Measurements from ENCODE around the gene METTL22.

The METTL22 gene, protein sequence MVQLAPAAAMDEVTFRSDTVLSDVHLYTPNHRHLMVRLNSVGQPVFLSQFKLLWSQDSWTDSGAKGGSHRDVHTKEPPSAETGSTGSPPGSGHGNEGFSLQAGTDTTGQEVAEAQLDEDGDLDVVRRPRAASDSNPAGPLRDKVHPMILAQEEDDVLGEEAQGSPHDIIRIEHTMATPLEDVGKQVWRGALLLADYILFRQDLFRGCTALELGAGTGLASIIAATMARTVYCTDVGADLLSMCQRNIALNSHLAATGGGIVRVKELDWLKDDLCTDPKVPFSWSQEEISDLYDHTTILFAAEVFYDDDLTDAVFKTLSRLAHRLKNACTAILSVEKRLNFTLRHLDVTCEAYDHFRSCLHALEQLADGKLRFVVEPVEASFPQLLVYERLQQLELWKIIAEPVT

DNA sequence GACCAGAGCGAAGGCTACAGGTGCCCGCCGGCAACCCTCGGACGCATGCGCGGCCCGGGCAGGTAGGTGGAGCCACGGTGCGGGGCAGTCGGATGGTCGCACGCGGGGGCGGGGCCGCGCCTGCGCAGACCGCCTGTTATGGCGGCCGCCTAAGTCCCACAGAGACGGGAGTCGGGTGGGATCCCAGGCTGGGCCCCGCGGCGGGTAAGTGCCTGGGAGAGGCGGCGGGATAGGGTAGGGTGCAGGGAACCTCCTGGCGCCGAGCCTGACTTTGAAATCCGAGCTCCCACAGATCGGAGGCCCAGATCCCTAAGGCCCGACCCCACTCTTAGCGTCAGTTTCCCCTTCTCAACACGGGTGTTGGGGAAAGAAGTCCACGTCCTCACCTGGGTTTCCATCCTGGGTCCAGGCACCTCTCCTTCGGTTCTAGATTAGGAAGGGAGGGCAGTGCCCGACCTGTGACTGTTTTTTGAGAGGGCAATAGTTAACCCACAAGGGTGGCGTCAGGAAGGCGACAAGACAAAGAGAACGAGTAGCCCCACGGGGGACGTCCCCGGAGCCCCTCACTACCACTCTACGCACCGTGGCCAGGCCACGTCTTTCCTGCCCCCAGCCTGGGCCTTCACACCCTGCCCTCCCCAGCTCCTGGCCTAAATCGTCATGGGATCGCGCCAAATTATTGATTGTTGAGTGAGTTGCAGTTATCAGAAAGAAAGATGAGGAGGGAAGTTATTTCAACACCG lies at the start of gene METTL22:
TSS of gene METTL22 (plus strand) at position 127 of the 743 bp plus-strand sequence. CDS start 3,968 bp downstream, outside the sequence.
- peak; percentile 60 for DNase-seq

DNA sequence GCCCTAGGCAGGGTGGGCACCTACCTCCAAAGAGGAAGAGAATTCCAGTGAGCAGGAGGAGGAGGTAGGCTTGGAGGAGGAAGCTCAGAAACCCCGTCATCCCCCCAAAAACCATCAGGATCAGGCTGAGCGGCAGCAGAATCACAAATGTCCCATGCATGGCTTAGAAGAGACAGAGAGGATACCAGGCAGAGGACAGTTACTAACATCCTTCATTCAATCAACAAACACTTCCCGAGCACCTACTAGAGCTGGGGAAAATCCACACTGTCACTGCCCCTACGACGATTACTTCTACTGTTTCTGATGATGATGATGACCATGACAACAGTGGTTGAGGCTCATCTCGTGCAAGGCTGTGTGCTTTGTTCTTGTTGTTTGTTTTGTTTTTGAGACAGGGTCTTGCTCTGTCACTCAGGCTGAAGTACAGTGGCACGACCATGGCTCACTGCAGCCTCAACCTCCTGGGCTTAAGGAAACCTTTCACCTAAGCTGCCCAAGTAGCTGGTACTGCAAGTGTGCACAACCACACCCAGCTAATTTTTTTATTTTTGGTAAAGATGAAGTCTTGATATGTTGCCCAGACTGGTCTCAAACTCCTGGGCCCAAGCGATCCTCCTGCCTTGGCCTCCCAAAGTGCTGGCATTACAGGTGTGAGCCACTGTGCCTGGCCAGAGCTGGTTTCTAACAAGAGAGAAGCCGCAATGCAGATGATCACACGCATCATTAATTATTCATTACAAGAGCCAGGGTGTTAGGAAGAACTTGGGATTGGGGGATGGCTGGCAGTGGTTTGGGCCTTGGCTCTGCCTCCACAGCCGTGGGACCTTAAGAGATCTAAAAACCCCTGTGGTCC lies 49.2 kb upstream of the METTL22 start:
- no peak for DNase-seq

DNA sequence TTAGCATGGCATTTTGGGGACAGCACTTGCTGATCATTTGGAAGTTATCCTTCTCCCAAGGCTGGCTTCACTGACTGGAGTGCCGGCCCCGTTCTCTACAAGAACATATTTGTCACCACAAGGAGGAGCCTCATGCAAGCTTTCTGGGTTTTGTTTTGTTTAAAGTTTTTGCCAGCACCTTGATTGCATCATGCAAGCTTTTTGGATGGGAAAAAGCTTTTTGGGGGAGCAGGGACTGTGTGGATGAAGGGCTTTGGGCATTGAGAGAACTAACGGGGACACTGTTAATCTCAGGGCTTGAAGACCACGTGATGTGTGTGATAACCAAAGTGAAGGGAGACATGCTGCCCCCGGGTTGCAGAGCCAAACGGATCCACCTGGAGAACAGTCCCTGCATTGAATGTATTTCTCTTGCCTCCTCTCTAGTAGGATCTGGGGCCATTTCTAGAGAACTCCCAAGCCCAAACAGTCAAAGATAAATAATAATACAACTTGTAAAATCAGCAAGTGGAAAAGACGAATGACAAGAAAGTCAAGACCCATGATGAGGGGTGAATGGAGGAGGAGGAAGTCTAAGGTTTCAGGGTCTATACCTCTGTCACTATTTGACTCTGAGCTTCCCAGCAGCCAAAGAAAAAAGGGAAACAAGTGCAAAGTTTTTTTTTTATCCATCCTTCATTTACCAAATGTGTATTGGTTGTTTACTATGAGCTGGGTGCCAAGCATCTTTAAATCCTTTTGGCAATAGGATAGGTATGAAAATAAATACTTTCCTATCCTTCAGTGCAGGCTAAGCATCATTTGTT lies 48.4 kb upstream of the METTL22 start:
- no peak for DNase-seq

DNA sequence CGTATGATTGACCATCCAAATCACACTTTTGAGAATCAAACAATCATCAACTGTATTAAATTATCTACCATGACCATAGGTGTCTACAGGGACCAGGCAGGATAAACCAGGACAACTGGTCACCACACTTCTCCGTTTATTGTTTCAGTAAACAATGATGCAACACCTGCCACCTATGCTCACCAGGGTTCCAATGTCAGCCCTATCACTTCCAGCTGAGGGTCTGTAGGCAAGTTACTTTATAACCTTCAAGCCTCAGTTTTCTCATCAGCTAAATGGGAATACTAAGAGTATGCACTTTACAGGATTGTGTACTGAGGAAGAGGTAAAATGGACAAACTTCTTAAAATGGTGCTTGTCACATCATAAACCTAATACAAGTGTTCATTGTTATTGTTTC lies 46.1 kb upstream of the METTL22 start:
- DNase-seq, result no peak

DNA sequence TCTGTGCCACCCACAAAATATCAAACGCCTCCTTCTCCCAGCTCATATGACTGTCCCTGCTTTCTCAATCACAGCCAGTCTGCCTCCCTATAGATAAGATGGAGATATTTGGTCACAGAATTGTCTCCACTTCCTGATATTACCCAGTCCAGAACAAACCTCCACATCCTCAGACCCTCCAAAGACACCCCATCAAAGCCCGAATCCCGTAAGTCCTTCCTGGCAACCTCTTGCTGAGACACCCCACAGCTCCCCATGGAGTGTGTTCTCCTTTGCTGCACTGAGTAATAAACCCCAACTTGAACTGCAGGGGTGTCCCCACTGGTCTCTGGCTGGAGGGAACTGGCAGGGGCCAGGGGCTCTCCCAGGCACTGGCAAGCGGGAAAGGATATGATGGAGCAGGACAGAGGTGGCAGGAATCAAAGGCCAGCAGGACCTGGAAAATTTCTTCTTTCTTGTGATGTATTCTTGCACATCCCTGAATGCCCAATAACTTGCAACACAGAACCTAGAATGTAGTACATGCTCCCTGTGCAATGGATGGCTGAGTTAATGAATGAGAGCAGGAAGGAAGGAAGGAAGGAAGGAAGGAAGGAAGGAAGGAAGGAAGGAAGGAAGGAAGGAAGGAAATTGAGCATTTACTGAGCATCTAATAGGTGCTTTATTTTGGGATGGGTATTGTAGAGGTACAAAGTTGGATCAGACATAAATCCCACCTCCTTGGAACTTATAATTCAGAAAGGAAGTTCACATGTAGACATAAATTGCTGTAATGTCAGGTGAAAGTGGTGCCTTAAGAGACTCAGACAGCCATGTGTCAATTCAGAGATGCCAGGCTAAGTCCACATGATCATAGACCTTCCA lies 45.1 kb upstream of the METTL22 start:
- no peak for DNase-seq

DNA sequence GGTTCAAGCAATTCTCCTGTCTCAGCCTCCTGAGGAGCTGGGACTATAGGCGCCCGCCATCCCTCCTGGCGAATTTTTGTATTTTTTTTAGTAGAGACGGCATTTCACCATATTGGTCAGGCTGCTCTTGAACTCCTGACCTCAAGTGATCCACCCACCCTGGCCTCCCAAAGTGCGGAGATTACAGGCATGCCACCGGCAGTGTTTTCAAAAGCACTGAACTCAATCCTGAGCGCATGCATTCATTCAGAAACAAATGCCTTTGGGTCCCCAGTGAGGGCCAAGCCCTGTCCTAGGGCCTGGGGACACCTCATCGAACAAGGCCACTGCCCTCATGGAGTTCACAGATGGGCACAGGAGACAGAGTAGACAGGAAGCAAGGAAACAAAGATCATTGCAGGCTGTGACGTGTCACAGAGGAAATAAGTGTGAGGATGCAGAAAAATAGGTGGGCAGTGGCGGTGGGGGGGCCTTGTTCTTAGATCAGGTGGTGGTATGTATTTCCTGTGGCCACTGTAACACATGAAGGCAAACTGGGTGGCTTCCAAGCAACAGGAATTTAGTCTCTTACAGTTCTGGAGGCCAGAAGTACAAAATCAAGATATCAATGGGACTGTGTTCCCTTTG lies 43.7 kb upstream of the METTL22 start:
- DNase-seq, result no peak

DNA sequence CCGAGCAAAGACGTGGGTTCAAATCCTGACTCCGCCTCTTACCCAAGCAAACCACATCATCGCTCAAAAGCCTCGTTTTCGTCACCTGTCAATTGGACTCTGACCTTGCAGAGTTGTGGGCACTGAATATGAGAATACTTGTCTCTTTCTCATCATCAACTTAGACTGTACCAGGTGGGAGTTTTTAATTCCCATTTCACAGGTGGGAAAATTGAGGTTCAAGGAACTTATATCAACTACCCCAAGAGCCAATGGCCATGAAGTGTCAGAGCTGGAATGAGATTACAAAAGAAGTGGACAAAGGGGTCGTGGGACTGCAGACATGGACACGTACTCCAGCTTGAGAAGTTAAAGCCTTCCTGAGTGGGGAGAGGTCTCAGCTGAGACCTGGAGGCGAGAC lies 41.9 kb upstream of the METTL22 start:
- no peak for DNase-seq

DNA sequence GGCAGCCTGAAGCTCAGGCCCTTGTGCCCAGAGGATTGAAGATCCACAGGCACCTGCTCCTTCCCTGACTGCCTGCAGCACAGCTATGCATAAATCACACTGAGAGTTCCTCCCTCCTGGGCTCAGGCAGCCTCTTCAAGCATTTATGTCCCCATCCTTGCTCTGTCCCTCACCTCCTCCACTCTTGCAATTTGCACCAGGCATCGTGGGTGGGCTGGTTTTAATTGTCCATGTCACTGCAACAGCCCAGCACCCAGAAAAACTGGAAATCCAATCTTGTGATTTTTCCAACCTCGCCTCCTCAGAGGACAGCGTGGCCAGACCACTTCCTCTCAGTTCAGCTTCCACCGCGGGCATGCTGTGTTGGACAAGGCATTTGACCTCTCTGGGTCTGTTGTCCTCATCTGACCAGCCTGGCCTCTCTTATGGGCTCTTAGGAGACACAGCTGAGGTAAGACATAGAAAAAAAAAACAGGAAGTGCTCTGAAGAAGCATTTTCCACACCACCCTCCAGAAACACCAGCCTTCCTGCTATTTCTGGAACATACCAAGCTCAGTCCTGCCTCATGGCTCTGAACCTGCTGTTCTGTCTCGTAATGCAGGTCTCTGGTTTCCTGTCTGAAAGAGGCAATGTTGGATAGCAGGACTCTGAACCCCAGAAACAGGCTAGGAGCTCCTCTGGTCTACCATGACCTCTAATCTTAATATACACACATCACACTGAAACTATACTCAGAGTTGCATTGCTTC lies 39.5 kb upstream of the METTL22 start:
- no peak for DNase-seq

DNA sequence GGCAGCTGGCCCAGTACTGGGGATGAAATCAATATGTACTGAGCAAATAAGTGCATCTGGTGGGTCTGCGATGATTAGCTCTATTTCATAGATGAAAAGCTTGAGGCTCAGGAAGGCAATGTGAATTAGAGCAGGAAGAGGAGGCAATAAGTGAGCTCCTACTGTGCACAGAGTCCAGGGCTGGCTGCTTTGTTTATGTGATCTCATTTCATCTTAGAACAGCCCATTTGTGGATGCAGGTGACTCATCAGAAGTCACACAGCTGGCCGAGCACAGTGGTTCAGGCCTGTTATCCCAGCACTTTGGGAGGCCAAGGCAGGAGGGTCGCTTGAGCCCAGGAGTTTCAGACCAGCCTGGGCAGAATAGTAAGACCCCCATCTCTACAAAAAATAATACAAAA lies 38.3 kb upstream of the METTL22 start:
- no peak for DNase-seq

DNA sequence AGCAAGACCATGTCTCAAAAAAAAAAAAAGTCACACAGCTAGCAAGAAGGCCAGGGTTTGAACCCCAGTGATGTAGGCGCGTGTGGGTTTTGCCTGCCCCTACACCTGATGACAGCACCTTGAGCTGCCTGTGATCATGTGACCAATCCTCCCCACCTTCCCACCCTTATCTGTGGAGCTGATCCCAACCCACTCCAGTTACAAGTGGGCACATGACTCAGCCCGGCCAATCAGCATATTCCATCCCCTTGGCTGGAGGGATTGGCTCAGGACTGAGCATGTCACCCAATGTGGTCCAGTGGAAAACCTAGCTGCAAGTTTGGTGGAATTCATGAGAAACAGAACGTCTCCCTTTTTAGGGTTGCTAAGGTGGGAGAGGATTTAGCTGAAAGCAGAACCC lies 37.8 kb upstream of the METTL22 start:
- DNase-seq, result no peak

DNA sequence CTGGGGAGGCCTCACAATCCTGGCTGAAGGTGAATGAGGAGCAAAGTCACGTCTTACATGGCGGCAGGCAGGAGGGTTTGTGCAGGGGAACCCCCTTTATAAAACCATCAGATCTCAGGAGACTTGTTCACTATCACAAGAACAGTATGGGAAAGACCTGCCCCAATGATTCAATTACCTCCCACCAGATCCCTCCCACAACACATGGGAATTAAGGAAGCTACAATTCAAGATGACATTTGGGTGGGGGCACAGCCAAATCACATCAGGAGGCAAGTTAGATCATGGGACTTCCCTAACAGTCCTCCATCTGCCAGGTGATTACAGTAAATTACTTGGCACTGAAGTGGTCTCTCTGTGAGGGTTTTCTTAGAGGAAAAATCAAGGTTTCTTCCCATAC lies 36.5 kb upstream of the METTL22 start:
- DNase-seq, result no peak

DNA sequence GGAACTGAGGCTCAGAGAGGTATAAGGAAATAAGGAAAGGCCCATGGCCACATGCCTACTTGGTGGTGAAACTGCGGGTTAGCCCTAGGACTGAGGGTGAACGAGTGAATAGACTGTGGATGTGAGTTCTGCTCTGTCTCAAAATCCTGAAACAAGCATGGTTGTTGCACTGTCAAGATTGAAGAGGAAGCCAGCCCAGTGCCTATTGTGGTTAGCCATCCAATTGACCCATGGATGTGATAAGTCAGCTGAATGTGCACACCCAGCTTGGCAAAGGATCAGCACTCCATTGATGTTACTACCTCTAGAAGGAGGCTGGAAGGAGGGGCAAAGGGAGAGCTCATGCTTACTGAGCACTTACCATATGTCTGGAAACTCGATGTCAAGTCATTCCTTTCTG lies 35.6 kb upstream of the METTL22 start:
- no peak for DNase-seq

DNA sequence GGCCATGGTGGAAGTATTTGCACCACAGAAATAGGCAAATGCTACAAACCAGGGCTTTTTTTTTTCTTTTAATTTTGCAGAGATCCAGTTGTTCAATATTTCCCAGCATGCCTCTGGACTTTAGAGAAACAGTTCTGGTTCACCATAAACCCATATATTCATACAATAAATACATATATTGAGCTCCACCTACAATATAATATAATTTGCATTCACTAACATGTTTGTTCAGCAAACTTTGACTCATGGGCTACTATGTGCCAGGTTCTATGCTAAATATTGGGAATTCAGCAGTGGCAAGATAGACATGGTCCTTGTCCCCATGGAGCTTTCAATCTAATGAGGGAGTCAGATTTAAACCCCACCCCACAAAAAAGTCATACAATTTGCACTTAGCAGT lies 34.4 kb upstream of the METTL22 start:
- no peak for DNase-seq

DNA sequence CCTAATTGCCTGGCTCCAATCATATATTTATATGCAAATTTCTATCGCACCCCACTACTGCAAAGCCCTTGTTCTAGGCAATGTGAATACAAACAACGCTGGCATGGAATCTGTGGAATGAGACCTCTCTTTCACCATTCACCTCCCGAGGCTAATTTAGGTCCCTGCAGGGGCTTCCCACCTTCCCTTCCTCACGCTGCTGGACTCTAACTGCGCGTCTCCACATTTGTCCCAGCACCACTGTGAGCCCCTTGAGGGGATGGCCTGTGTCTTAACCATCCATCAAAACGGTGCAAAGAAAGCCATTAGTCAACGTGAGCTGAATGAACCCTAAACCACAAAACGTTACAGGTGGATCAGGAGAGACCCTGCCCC lies 32.8 kb upstream of the METTL22 start:
- DNase-seq, result no peak

DNA sequence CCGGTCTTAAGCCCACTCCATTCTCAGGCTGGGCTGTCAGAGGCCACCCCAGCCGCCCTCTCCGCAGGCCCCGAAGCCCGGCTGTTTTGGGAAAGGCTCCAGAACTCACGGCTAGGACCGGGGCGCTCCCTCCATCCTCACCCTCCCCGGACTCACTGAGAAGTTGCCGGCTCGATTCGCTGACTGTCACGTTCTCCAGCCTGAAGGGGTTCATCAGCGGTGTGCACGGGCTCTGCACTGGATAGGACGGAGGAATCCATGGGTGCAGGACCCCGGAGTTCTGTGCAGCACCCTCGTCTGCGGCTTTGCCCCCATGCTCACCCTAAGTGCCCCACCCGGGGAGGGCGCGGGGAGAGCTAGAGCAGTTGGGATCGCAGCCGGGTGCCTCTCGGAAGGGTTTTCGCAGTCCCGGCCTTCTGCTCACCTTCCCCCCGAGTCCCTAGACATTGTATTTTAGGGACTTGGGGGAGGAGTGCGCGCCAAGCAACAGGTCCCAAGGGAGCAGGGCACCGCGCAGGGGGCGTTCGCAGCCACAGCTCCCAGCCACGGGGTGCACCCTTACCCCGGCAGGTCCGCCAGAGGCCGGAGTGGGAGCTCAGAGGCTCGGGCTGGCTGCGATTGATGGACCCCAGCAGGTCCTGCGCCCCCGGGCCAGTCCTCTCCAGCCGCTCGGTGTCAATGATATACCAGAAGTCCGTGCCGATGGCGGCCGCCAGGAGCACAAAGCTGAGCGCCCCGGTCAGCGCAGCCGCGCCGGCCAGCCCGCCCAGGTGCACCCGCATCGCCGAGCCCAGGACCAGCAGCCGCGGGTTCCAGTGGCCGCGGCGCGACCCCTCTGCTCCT lies 32.2 kb upstream of the METTL22 start:
- DNase-seq, result no peak

DNA sequence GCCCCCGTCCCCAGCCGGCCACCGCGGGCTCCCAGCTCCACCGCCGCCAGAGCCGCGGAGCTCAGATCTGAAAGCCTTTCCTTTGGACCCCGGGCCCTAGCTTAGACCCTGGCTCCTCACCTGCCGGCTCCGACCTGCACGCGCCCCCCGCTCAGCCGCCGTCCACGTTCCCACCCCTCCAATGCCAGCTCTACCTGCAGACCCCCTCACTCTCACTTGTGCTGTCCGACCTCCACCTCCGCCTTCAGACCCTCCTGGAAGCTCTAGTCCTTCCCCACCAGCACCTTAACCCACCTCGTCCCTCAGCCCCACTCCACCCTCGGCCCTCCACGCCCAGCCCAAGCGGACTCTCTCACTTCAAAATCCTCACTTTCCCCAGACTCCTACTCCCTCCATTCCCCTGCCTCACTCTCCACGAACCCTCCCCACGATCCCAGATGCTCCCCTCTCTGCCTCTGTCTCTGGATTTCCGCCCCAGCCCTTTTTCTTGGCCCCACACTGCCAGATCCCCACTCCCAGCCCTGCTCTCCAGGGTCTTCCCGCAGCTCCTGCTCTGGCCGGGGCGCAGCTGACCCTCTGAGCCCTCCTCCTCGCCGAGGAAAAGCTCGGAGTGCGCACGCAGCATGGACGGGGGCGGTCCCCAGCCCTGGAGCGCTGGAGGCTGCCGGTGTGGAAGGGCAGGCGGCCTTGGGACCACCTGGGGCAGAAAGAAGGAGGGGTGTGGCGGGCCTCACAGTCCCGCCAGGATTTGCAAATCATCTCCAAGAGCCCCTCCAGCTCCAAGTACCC lies 31.4 kb upstream of the METTL22 start, which contains the start of gene TMEM114:
TSS of gene TMEM114 (minus strand) at position 612 of the 789 bp plus-strand sequence. CDS start 673 bp downstream, outside the sequence.
- DNase-seq, result no peak

DNA sequence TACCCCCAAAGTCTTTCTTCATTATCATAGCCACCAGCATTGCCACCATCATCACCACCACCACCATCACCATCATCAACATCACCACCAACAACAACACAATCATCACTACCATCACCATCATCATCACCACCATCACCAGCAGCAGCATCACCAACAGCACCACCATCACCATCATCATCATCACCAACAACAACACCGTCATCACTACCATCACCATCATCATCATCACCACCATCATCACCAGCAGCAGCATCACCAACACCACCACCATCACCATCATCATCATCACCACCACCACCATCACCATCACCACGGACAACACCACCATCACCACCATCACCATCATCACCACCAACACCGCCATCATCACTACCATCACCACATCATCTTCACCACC lies 30.7 kb upstream of the METTL22 start:
- DNase-seq, result no peak

DNA sequence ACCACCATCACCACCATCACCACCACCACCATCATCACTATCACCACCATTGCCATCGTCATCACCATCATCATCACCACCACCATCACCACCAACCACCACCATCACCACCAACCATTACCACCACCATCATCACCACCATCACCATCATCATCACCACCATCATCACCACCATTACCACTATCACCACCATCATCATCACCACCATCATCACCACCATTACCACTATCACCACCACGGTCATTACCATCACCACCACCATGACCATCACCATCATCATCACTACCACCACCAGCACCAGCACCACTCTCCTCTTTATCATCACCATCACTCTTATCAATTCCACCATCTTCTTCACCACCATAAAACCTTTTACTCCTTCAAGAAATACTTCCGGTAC lies 30.0 kb upstream of the METTL22 start:
- no peak for DNase-seq

Data from NCI-H510A treated with DMSO at 0.1 percent for 48 hours (cell line).